HG02870 (cell line): Measurements from ENCODE around the gene ADSS1.

Source experiments
- ATAC-seq: cut with Tn5 transposase; IDR thresholded peaks from one replicate; pipeline ENCODE4 v1.9.1; 2021; ENCODE audit warnings: mild to moderate bottlenecking, moderate library complexity; ENCODE audit not compliant: unreplicated experiment

ADSS1 gene

GRCh38 chr14:104778694-104779331 lies 54.8 kb downstream of the ADSS1 start:
- no peak for ATAC-seq

- ATAC-seq = no peak
Measured at GRCh38 chr14:104779776-104780512, 55.9 kb downstream of the ADSS1 start.

- ATAC-seq = no peak
Measured at GRCh38 chr14:104780513-104781030, 56.5 kb downstream of the ADSS1 start.

GRCh38 chr14:104781271-104782077 lies 57.4 kb downstream of the ADSS1 start:
- ATAC-seq = no peak

GRCh38 chr14:104782086-104782807 lies 58.2 kb downstream of the ADSS1 start:
- ATAC-seq = no peak

GRCh38 chr14:104782808-104783139 lies 58.7 kb downstream of the ADSS1 start:
- ATAC-seq = no peak

GRCh38 chr14:104783484-104784217 lies 59.6 kb downstream of the ADSS1 start:
- ATAC-seq = no peak

- no peak for ATAC-seq
Measured at GRCh38 chr14:104784218-104784568, 60.2 kb downstream of the ADSS1 start.

- no peak for ATAC-seq
Measured at GRCh38 chr14:104784846-104785707, 61.0 kb downstream of the ADSS1 start.

GRCh38 chr14:104785708-104786080 lies 61.7 kb downstream of the ADSS1 start:
- no peak for ATAC-seq

GRCh38 chr14:104786091-104786586 lies 62.1 kb downstream of the ADSS1 start:
- no peak for ATAC-seq

- no peak for ATAC-seq
Measured at GRCh38 chr14:104786726-104787675, 63.0 kb downstream of the ADSS1 start.

- ATAC-seq = no peak
Measured at GRCh38 chr14:104787736-104788135, 63.7 kb downstream of the ADSS1 start.

GRCh38 chr14:104788161-104788818 lies 64.3 kb downstream of the ADSS1 start:
- no peak for ATAC-seq

- ATAC-seq = no peak
Measured at GRCh38 chr14:104788873-104789663, 65.0 kb downstream of the ADSS1 start.

GRCh38 chr14:104789752-104790743 lies 66.0 kb downstream of the ADSS1 start:
- ATAC-seq = no peak
